ENCODE measurements around the gene COL4A2.

COL4A2 gene

GRCh38 chr13:110463156-110463555 is 156.1 kb downstream of the COL4A2 start:
- no CpG with 5 or more reads among the region's 8 CpGs for WGBS, 2 donors (ENCODE audit: extremely low coverage in 2 of 2, insufficient read length in 2 of 2, insufficient replicate concordance in 1 of 2)

GRCh38 chr13:110463871-110464510 is 156.9 kb downstream of the COL4A2 start:
- no peaks in the 10 kb centered on the region for H3K27me3 ChIP-seq (ENCODE audit: control insufficient read depth in 3 of 3, insufficient read depth in 3 of 3, low read depth in 1 of 3, low read length in 3 of 3)
- no peak overlapping the region for H3K4me3 ChIP-seq (ENCODE audit: low read length in 2 of 2)
- no peak overlapping the region for H3K23ac ChIP-seq (ENCODE audit: low read depth, low read length, poor library complexity)
- no peak overlapping the region for H3K9ac ChIP-seq (ENCODE audit: low read depth, low read length, poor library complexity)
- H3K36me3 ChIP-seq (replicated peaks in 1 of 2; ENCODE audit: control insufficient read depth in 2 of 2, insufficient read depth in 2 of 2, low read length in 2 of 2): peaks cover 18 to 99% of the 10 kb centered on the region in 2 donors
- no peak overlapping the region for H3K14ac ChIP-seq (ENCODE audit: low read length)
- H3K79me1 ChIP-seq (ENCODE audit: low read depth, low read length): no peaks in the 10 kb centered on the region
- H2BK12ac ChIP-seq (ENCODE audit: low read length): no peak overlapping the region
- peaks cover 8 to 12% of the 10 kb centered on the region in 2 donors for H3K4me1 ChIP-seq (ENCODE audit: control insufficient read depth in 2 of 2, insufficient read depth in 1 of 2, low read depth in 1 of 2, low read length in 2 of 2)
- H3K4ac ChIP-seq (ENCODE audit: low read length): no peak overlapping the region
- no peaks in the 10 kb centered on the region for H3K9me3 ChIP-seq (replicated peaks in 1 of 2; ENCODE audit: control insufficient read depth in 2 of 2, insufficient read depth in 1 of 2, low read depth in 1 of 2, low read length in 2 of 2)
- no peak overlapping the region for H4K8ac ChIP-seq (ENCODE audit: low read depth, low read length)
- no peak overlapping the region for H2AFZ ChIP-seq (ENCODE audit: low read length)
- H2BK120ac ChIP-seq (ENCODE audit: low read depth, low read length): no peak overlapping the region
- H2AK5ac ChIP-seq (ENCODE audit: low read depth, low read length): no peak overlapping the region
- H2BK15ac ChIP-seq (ENCODE audit: low read length): no peak overlapping the region
- WGBS, 2 donors (ENCODE audit: extremely low coverage in 2 of 2, insufficient read length in 2 of 2, insufficient replicate concordance in 1 of 2): no CpG with 5 or more reads among the region's 6 CpGs
- no peak overlapping the region for H3K18ac ChIP-seq (ENCODE audit: low read length)
- H2BK5ac ChIP-seq (ENCODE audit: low read length): no peak overlapping the region
- no peak overlapping the region for H3K27ac ChIP-seq (replicated peaks; ENCODE audit: low read length)
- no peak for DNase-seq (ENCODE audit: low spot score)
- H3K4me2 ChIP-seq (ENCODE audit: insufficient read depth, low read length, poor library complexity, severe bottlenecking): no peak overlapping the region
- no peak overlapping the region for H4K91ac ChIP-seq (ENCODE audit: low read depth, low read length, poor library complexity)

More at GRCh38 chr13:110463156-110463555, 156.1 kb downstream of the COL4A2 start:
- H2BK5ac ChIP-seq (ENCODE audit: low read length): no peak overlapping the region
- H2AFZ ChIP-seq (ENCODE audit: low read length): no peak overlapping the region
- no peaks in the 10 kb centered on the region for H3K27me3 ChIP-seq (ENCODE audit: control insufficient read depth in 3 of 3, insufficient read depth in 3 of 3, low read depth in 1 of 3, low read length in 3 of 3)
- H2AK5ac ChIP-seq (ENCODE audit: low read depth, low read length): no peak overlapping the region
- no peak overlapping the region for H4K8ac ChIP-seq (ENCODE audit: low read depth, low read length)
- no peak overlapping the region for H3K4ac ChIP-seq (ENCODE audit: low read length)
- no peak overlapping the region for H2BK15ac ChIP-seq (ENCODE audit: low read length)
- H3K79me1 ChIP-seq (ENCODE audit: low read depth, low read length): no peaks in the 10 kb centered on the region
- no peak for DNase-seq (ENCODE audit: low spot score)
- H4K91ac ChIP-seq (ENCODE audit: low read depth, low read length, poor library complexity): no peak overlapping the region
- no peak overlapping the region for H3K4me2 ChIP-seq (ENCODE audit: insufficient read depth, low read length, poor library complexity, severe bottlenecking)
- no peak overlapping the region for H3K23ac ChIP-seq (ENCODE audit: low read depth, low read length, poor library complexity)
- no peak overlapping the region for H3K9ac ChIP-seq (ENCODE audit: low read depth, low read length, poor library complexity)
- no peak overlapping the region for H2BK120ac ChIP-seq (ENCODE audit: low read depth, low read length)
- no peak overlapping the region for H3K27ac ChIP-seq (replicated peaks; ENCODE audit: low read length)
- H3K18ac ChIP-seq (ENCODE audit: low read length): no peak overlapping the region
- no peak overlapping the region for H3K4me3 ChIP-seq (ENCODE audit: low read length in 2 of 2)
- peaks cover 16 to 99% of the 10 kb centered on the region in 2 donors for H3K36me3 ChIP-seq (replicated peaks in 1 of 2; ENCODE audit: control insufficient read depth in 2 of 2, insufficient read depth in 2 of 2, low read length in 2 of 2)
- H3K9me3 ChIP-seq (replicated peaks in 1 of 2; ENCODE audit: control insufficient read depth in 2 of 2, insufficient read depth in 1 of 2, low read depth in 1 of 2, low read length in 2 of 2): no peaks in the 10 kb centered on the region
- peak overlapping the region; percentile 51 for H3K14ac ChIP-seq (ENCODE audit: low read length)
- H2BK12ac ChIP-seq (ENCODE audit: low read length): no peak overlapping the region
- H3K4me1 ChIP-seq (ENCODE audit: control insufficient read depth in 2 of 2, insufficient read depth in 1 of 2, low read depth in 1 of 2, low read length in 2 of 2): peaks cover 8 to 12% of the 10 kb centered on the region in 2 donors

- Histone ChIP-seq H2BK15ac (ENCODE audit: low read length) (no peak overlapping the region), H2BK12ac (ENCODE audit: low read length) (no peak overlapping the region), H3K27ac (replicated peaks; ENCODE audit: low read length) (no peak overlapping the region), H3K9ac (ENCODE audit: low read depth, low read length, poor library complexity) (no peak overlapping the region), H3K9me3 (replicated peaks in 1 of 2; ENCODE audit: control insufficient read depth in 2 of 2, insufficient read depth in 1 of 2, low read depth in 1 of 2, low read length in 2 of 2) (no peaks in the 10 kb centered on the region), H4K91ac (ENCODE audit: low read depth, low read length, poor library complexity) (peak overlapping the region; percentile 8), H2BK5ac (ENCODE audit: low read length) (no peak overlapping the region), H3K4me3 (ENCODE audit: low read length in 2 of 2) (no peak overlapping the region), H3K27me3 (ENCODE audit: control insufficient read depth in 3 of 3, insufficient read depth in 3 of 3, low read depth in 1 of 3, low read length in 3 of 3) (no peaks in the 10 kb centered on the region), H2AFZ (ENCODE audit: low read length) (no peak overlapping the region), H3K18ac (ENCODE audit: low read length) (no peak overlapping the region), H3K79me1 (ENCODE audit: low read depth, low read length) (no peaks in the 10 kb centered on the region), H2AK5ac (ENCODE audit: low read depth, low read length) (no peak overlapping the region), H3K36me3 (replicated peaks in 1 of 2; ENCODE audit: control insufficient read depth in 2 of 2, insufficient read depth in 2 of 2, low read length in 2 of 2) (peaks cover 17 to 100% of the 10 kb centered on the region in 2 donors), H4K8ac (ENCODE audit: low read depth, low read length) (no peak overlapping the region), H2BK120ac (ENCODE audit: low read depth, low read length) (no peak overlapping the region), H3K14ac (ENCODE audit: low read length) (no peak overlapping the region), H3K23ac (ENCODE audit: low read depth, low read length, poor library complexity) (no peak overlapping the region), H3K4ac (ENCODE audit: low read length) (no peak overlapping the region), H3K4me1 (ENCODE audit: control insufficient read depth in 2 of 2, insufficient read depth in 1 of 2, low read depth in 1 of 2, low read length in 2 of 2) (peaks cover 8 to 12% of the 10 kb centered on the region in 2 donors), H3K4me2 (ENCODE audit: insufficient read depth, low read length, poor library complexity, severe bottlenecking) (no peak overlapping the region)
- WGBS, 2 donors (ENCODE audit: extremely low coverage in 2 of 2, insufficient read length in 2 of 2, insufficient replicate concordance in 1 of 2): no CpG with 5 or more reads among the region's 22 CpGs
- DNase-seq (ENCODE audit: low spot score): no peak
These were observed 157.7 kb downstream of the COL4A2 start for GRCh38 chr13:110464556-110465333.

- no peak overlapping the region for H3K14ac ChIP-seq (ENCODE audit: low read length)
- H4K91ac ChIP-seq (ENCODE audit: low read depth, low read length, poor library complexity): no peak overlapping the region
- peaks cover 24 to 97% of the 10 kb centered on the region in 2 donors for H3K36me3 ChIP-seq (replicated peaks in 1 of 2; ENCODE audit: control insufficient read depth in 2 of 2, insufficient read depth in 2 of 2, low read length in 2 of 2)
- H2BK5ac ChIP-seq (ENCODE audit: low read length): no peak overlapping the region
- DNase-seq (ENCODE audit: low spot score): no peak
- H3K4ac ChIP-seq (ENCODE audit: low read length): no peak overlapping the region
- no peak overlapping the region for H3K4me3 ChIP-seq (ENCODE audit: low read length in 2 of 2)
- H3K4me2 ChIP-seq (ENCODE audit: insufficient read depth, low read length, poor library complexity, severe bottlenecking): no peak overlapping the region
- no peak overlapping the region for H2AK5ac ChIP-seq (ENCODE audit: low read depth, low read length)
- no peaks in the 10 kb centered on the region for H3K27me3 ChIP-seq (ENCODE audit: control insufficient read depth in 3 of 3, insufficient read depth in 3 of 3, low read depth in 1 of 3, low read length in 3 of 3)
- H2AFZ ChIP-seq (ENCODE audit: low read length): no peak overlapping the region
- no peak overlapping the region for H3K27ac ChIP-seq (replicated peaks; ENCODE audit: low read length)
- no peak overlapping the region for H2BK15ac ChIP-seq (ENCODE audit: low read length)
- no peak overlapping the region for H4K8ac ChIP-seq (ENCODE audit: low read depth, low read length)
- H3K9ac ChIP-seq (ENCODE audit: low read depth, low read length, poor library complexity): no peak overlapping the region
- H3K18ac ChIP-seq (ENCODE audit: low read length): peak overlapping the region; percentile 25
- H3K79me1 ChIP-seq (ENCODE audit: low read depth, low read length): no peaks in the 10 kb centered on the region
- no CpG with 5 or more reads among the region's 9 CpGs for WGBS, 2 donors (ENCODE audit: extremely low coverage in 2 of 2, insufficient read length in 2 of 2, insufficient replicate concordance in 1 of 2)
- peaks cover 8 to 12% of the 10 kb centered on the region in 2 donors for H3K4me1 ChIP-seq (ENCODE audit: control insufficient read depth in 2 of 2, insufficient read depth in 1 of 2, low read depth in 1 of 2, low read length in 2 of 2)
- no peak overlapping the region for H3K23ac ChIP-seq (ENCODE audit: low read depth, low read length, poor library complexity)
- no peak overlapping the region for H2BK120ac ChIP-seq (ENCODE audit: low read depth, low read length)
- no peak overlapping the region for H2BK12ac ChIP-seq (ENCODE audit: low read length)
- no peaks in the 10 kb centered on the region for H3K9me3 ChIP-seq (replicated peaks in 1 of 2; ENCODE audit: control insufficient read depth in 2 of 2, insufficient read depth in 1 of 2, low read depth in 1 of 2, low read length in 2 of 2)
These were observed 158.6 kb downstream of the COL4A2 start for GRCh38 chr13:110465696-110466095.
